ENCODE results near the gene CIP2A. TPM values are rescaled to one million over a fixed set of nuclear protein-coding genes. Genes with fewer than 3 reads are reported as not detected.

The CIP2A gene
- total and polyA plus RNA-seq, 2 experiments from 2014 or later = 48.1 to 63.5 TPM

- H3K27ac Mint-ChIP-seq = no peak overlapping the region
- TF ChIP-seq ETS1 (IDR thresholded peaks at IDR 0.05) (no peak), EZH2phosphoT487 (IDR thresholded peaks at IDR 0.05; ENCODE audit: unreplicated experiment) (no peak), ZNF462 (CRISPR knock-in tag; IDR thresholded peaks at IDR 0.05) (no peak), ZNF114 (CRISPR knock-in tag; IDR thresholded peaks at IDR 0.05) (no peak)
These were observed 51.2 kb downstream of the CIP2A start for GRCh38 chr3:108538083-108538482.

More at GRCh38 chr3:108538083-108538482, 51.2 kb downstream of the CIP2A start:
- H3K4me2 ChIP-seq = no peak overlapping the region
- no peak overlapping the region for H3K4me3 ChIP-seq
- H3K27me3 ChIP-seq (ENCODE audit: insufficient read depth) = no peaks in the 10 kb centered on the region
- ATAC-seq (no peak), DNase-seq (ENCODE audit: low spot score) (no peak)
- Mint-ChIP-seq H3K4me1 (peaks cover 15% of the 10 kb centered on the region), H3K27me3 (ENCODE audit: insufficient read depth, low read depth, poor library complexity) (no peaks in the 10 kb centered on the region), H3K4me3 (no peak overlapping the region), H3K9me3 (no peaks in the 10 kb centered on the region), H3K36me3 (ENCODE audit: low read depth) (peaks cover 8% of the 10 kb centered on the region)
- no peaks in the 10 kb centered on the region for H3K79me2 ChIP-seq (replicated peaks; ENCODE audit: insufficient read depth)
- H2AFZ ChIP-seq = no peak overlapping the region
- H3K9me2 ChIP-seq (ENCODE audit: insufficient read depth) = no peaks in the 10 kb centered on the region
- no peak overlapping the region for H3K27ac ChIP-seq (ENCODE audit: low read depth)
- H4K20me1 ChIP-seq (replicated peaks; ENCODE audit: insufficient read depth) = no peaks in the 10 kb centered on the region
- H3F3A ChIP-seq (replicated peaks; ENCODE audit: low read depth) = no peaks in the 10 kb centered on the region
- H3K4me1 ChIP-seq (ENCODE audit: insufficient read depth) = peaks cover 12% of the 10 kb centered on the region
- H3K36me3 ChIP-seq (ENCODE audit: insufficient read depth) = no peaks in the 10 kb centered on the region

Measured in GM23338 (cell line).